D721Med (cell line): Measurements from ENCODE around the gene EYS.

Experiments
- DNase-seq: peaks from one replicate; pipeline ENCODE4 v3.0.0; 2011; ENCODE audit warnings: low spot score; ENCODE audit not compliant: insufficient read length
- FAIRE-seq: peaks from 2 replicates; lab custom pipeline; 2011; peaks lifted over from hg19 to GRCh38; lab: Jason Lieb, UNC
- TF ChIP-seq, protein P1 (sequence below): IDR thresholded peaks from 2 replicates; pipeline ENCODE4 v1.5.1; 2012; ENCODE audit warnings: mild to moderate bottlenecking, control low read depth; ENCODE audit not compliant: insufficient read depth; ENCODE audit errors: missing control alignments

EYS gene

DNA sequence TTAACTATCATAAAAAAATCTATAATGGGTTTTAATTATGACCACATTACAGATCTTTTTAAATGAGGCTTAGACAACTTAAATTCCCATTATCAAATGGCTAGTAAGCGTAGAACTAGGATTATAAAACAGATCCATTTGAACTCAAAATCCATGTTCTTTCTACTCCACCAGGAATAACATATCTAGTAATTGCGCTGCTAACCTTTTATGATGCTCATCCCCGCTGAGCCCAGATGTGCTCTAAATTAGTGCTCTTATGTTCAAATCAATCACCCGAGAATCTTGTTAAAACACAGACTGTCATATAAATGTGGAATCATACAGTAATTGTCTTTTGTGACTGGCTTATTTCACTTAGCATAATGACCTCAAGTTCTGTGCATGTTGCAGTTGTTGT is 1168.3 kb downstream of the EYS start:
- TF ChIP-seq, protein P1, sequence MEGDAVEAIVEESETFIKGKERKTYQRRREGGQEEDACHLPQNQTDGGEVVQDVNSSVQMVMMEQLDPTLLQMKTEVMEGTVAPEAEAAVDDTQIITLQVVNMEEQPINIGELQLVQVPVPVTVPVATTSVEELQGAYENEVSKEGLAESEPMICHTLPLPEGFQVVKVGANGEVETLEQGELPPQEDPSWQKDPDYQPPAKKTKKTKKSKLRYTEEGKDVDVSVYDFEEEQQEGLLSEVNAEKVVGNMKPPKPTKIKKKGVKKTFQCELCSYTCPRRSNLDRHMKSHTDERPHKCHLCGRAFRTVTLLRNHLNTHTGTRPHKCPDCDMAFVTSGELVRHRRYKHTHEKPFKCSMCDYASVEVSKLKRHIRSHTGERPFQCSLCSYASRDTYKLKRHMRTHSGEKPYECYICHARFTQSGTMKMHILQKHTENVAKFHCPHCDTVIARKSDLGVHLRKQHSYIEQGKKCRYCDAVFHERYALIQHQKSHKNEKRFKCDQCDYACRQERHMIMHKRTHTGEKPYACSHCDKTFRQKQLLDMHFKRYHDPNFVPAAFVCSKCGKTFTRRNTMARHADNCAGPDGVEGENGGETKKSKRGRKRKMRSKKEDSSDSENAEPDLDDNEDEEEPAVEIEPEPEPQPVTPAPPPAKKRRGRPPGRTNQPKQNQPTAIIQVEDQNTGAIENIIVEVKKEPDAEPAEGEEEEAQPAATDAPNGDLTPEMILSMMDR, result no peak
- FAIRE-seq (no peak), DNase-seq (no peak)

DNA sequence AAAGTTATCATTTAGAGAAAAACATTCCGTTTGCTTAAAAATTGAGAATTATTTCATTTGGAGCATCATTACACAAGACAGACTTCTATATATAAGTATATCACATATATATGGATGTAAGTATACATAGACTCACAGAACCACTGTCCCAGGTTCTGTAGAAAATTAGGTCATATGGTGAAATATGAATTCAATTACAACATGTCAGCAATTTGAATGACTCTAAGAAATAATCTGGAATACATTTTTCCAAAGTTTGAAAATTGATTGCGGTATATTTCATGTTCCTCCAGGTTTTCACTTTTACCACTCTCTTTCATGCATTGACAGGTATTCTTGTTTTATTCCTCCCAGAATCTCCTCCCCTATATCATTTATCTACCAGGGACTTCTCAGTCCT is 1179.1 kb downstream of the EYS start:
- FAIRE-seq (no peak), DNase-seq (no peak)
- TF ChIP-seq, protein P1, result no peak

DNA sequence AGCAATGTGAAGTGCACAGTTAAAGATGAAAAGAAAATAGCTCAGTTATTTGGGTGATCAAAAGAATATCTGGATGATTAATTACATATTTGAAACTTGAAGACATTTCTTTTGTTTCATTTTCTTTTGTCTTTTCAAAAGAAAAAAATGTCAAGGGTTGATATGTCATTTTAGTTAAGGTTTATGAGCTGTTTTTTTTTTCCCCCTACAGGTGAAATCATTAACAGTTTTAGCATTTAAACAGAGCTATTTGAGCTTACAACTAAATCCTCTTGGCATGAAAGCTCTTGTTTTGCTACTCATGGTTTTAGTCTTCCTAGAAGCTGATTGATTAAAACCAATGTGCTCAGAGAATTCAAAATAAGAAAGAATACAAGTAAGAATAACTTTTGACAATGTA is 1184.2 kb downstream of the EYS start:
- FAIRE-seq (no peak), DNase-seq (no peak)
- TF ChIP-seq, protein P1, result no peak

DNA sequence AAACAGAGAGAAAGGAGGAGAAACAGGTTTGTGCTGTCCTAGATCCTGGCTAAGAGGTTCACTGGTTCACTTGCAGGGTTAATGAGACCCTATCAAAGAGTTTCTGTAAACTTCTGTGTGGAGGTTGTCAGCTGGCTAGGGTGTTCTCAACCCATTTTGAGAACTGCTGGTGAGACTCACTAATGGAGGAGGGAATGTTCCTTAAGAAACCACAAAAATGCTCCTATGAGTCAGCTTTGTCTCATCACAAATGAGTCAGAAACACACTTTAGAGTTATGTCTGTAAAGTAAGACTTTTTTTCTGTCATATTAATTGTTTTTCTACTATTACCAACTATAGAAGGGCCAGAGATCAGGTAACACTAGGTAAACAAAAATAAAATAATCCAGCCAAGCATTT is 1187.0 kb downstream of the EYS start:
- TF ChIP-seq, protein P1, result no peak
- FAIRE-seq (no peak), DNase-seq (no peak)

DNA sequence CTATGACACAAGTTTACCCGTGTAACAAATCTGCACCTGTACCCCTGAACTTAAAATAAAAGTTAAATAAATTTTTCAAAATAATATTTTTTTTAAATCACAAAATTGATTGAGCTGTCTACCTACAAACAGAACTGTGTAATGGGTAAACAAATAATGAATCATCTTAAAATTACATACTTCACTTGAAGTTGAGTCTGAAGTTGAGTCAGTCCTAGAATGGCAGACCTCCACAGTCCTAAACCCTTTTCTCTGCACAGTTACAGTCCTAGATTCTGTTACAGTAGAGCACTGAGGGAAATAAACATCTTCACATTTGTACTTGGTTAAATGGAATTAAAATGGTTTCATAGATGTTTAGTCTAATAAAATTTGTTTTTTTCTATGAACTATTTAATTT is 1190.6 kb downstream of the EYS start:
- DNase-seq, result no peak
- no peak for FAIRE-seq
- TF ChIP-seq, protein P1, result no peak

DNA sequence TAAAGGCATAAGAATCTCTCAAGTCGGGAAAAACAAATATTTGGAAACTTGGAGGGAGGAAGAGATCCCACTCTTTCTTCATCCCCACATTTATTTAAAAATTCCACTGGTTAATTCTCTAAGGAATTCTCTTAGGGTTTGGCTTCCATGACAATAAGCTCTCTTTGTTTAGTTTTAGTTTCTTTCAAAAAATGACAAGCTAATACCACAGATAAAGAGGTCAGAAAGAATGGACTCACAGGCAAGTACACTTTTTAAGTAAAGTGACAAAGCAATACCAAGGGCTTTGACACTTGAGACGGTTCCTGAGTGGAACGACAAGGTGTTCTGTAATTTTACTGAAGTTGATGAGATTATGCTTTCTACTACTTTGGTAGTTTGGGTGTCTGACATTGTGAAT is 1199.4 kb downstream of the EYS start:
- TF ChIP-seq, protein P1, result no peak
- FAIRE-seq (no peak), DNase-seq (no peak)

DNA sequence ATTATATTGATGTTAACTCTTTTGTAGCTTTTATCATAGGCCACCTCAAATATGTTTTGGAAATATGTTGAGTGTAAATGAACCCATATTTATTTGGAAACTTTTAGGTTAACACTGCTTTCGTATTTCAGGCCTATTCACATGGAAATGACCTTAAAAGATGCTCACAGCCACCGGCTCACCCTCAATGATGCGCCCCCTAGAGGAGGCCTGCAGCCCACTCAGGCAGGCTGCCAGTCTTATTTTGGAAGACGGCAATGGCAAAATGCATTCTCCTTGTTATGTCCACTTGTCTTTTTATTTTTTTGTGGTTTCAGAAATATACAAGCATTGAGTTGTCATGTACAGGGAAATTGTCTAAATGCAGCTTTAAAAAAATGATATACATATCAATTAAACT is 1201.7 kb downstream of the EYS start:
- DNase-seq (no peak), FAIRE-seq (no peak)
- TF ChIP-seq, protein P1, result peak; percentile 38
